K562 (cell line): ENCODE measurements around the gene CRYBG1. TPM values are rescaled to one million over a fixed set of nuclear protein-coding genes. Genes with fewer than 3 reads are reported as not detected.

Source experiments
- ATF7 ChIP-seq: fragments of 450-650 bp; IDR thresholded peaks from 2 replicates; pipeline ENCODE4 v1.7.1; 2014; ENCODE audit warnings: mild to moderate bottlenecking, moderate library complexity
- EGR1 ChIP-seq: fragments of 450-650 bp; conservative IDR thresholded peaks from 2 replicates; pipeline ENCODE4 v1.6.1; 2017; ENCODE audit warnings: mild to moderate bottlenecking
- EP300 ChIP-seq: IDR thresholded peaks from 2 replicates; pipeline ENCODE4 v1.6.1; 2012; ENCODE audit warnings: low read length, improper control_type of control experiment
- JUN ChIP-seq, 2 experiments: sonication (generic) in 1 of 2; formaldehyde crosslinking in 1 of 2; IDR thresholded peaks; 2 replicates each; pipeline versions ENCODE4 v1.6.1 to v1.8.0; 2012 to 2022; ENCODE audit warnings: borderline replicate concordance in 2 of 2, mild to moderate bottlenecking in 2 of 2, improper control_type of control experiment in 1 of 2, low read depth in 1 of 2, low read length in 1 of 2, missing genetic modification reagents in 1 of 2
- MTA1 ChIP-seq: fragments of 450-650 bp; IDR thresholded peaks from 2 replicates; pipeline ENCODE4 v1.6.1; 2017; ENCODE audit warnings: borderline replicate concordance
- NFIC ChIP-seq: fragments of 450-650 bp; IDR thresholded peaks from 2 replicates; pipeline ENCODE4 v1.6.1; 2017; ENCODE audit warnings: mild to moderate bottlenecking, inconsistent platforms
- TAF15 ChIP-seq: fragments of 200-400 bp; formaldehyde crosslinking; IDR thresholded peaks from 2 replicates; pipeline ENCODE4 v1.6.1; 2017; ENCODE audit warnings: mild to moderate bottlenecking, low read depth, low read length, moderate library complexity
- TCF7 ChIP-seq: sonication (generic); IDR thresholded peaks from 2 replicates; pipeline ENCODE4 v1.6.1; 2016; ENCODE audit warnings: antibody characterized with exemption, borderline replicate concordance
- TFAM ChIP-seq: fragments of 250-450 bp; sonication (Bioruptor Pico); conservative IDR thresholded peaks from 2 replicates; pipeline ENCODE4 v1.5.0; 2021; ENCODE audit warnings: mild to moderate bottlenecking, moderate library complexity
- XRCC3 ChIP-seq: fragments of 450-650 bp; IDR thresholded peaks from 2 replicates; pipeline ENCODE4 v1.6.1; 2017; ENCODE audit warnings: mild to moderate bottlenecking, moderate library complexity
- ZBED1 ChIP-seq: IDR thresholded peaks from 2 replicates; pipeline ENCODE4 v1.6.1; 2014
- ZC3H4 ChIP-seq: sonication (generic); formaldehyde crosslinking; IDR thresholded peaks from 2 replicates; pipeline ENCODE4 v1.9.0; 2021; ENCODE audit warnings: missing genetic modification reagents, borderline replicate concordance
- ZFP30 ChIP-seq: fragments of 250-450 bp; sonication (Bioruptor Pico); IDR thresholded peaks from 2 replicates; pipeline ENCODE4 v1.8.0; 2022; ENCODE audit warnings: moderate library complexity, mild to moderate bottlenecking, inconsistent platforms, borderline replicate concordance
- ZKSCAN1 ChIP-seq: fragments of 150-350 bp; IDR thresholded peaks from 2 replicates; pipeline ENCODE4 v1.6.1; 2016; ENCODE audit warnings: low read depth, low read length
- ZKSCAN3 ChIP-seq: fragments of 250-450 bp; sonication (Bioruptor Pico); IDR thresholded peaks from 2 replicates; pipeline ENCODE4 v1.4.0; 2020
- ZNF165 ChIP-seq: fragments of 250-450 bp; sonication (Bioruptor Pico); IDR thresholded peaks from 2 replicates; pipeline ENCODE4 v1.4.0; 2020; ENCODE audit warnings: borderline replicate concordance
- ZNF175 ChIP-seq: fragments of 200-800 bp; sonication (Bioruptor generic); IDR thresholded peaks from 2 replicates; pipeline ENCODE4 v1.6.1; 2016; ENCODE audit warnings: low read depth, mild to moderate bottlenecking, missing genetic modification characterization, missing compliant biosample characterization
- ZNF695 ChIP-seq: fragments of 450-650 bp; formaldehyde crosslinking; IDR thresholded peaks from 2 replicates; pipeline ENCODE4 v1.4.0; 2020; ENCODE audit warnings: mild to moderate bottlenecking, moderate library complexity
- polyA plus RNA-seq, 8 experiments: library from polyadenylated mRNA; depleted of rRNA in 4 of 8; stranded (reverse) in 5 of 8; unstranded in 3 of 8; fragments of >200 nt; fragmentation: Nextera tagmentation in 2 of 8; fragmentation: Illumina TruSeq in 1 of 8; extraction: Ambion mirVana in 2 of 8; extraction: Trizol in 1 of 8; gene quantifications; 2 replicates each; pipeline versions ENCODE4 v1.2.1 to v1.2.3, GENCODE V29; 2011 to 2014; ENCODE audit warnings: inconsistent platforms in 1 of 8, missing spikeins in 1 of 8
- total RNA-seq, 7 experiments: library from RNA; depleted of rRNA in 6 of 7; stranded (reverse); fragments of >200 nt in 6 of 7; fragmentation: Illumina TruSeq in 2 of 7; extraction: Trizol in 2 of 7; gene quantifications; 2 replicates each; pipeline versions ENCODE4 v1.2.1 to v1.2.3, GENCODE V29; 2011 to 2021; ENCODE audit warnings: low replicate concordance in 1 of 7
- TF ChIP-seq, protein P1 (sequence below): fragments of 450-650 bp; formaldehyde crosslinking; IDR thresholded peaks from 2 replicates; pipeline ENCODE4 v1.4.0; 2020; ENCODE audit warnings: mild to moderate bottlenecking, mixed read lengths
- TF ChIP-seq, protein P2 (sequence below): fragments of 450-650 bp; IDR thresholded peaks from 2 replicates; pipeline ENCODE4 v1.6.1; 2017; ENCODE audit warnings: mild to moderate bottlenecking, moderate library complexity
- TF ChIP-seq, protein P3 (sequence below): fragments of 250-450 bp; sonication (Bioruptor Pico); IDR thresholded peaks from 2 replicates; pipeline ENCODE4 v1.5.0; 2021
- TF ChIP-seq, protein P4 (sequence below): IDR thresholded peaks from 3 replicates; pipeline ENCODE4 v1.6.1; 2011; ENCODE audit warnings: borderline replicate concordance, mild to moderate bottlenecking; ENCODE audit not compliant: insufficient read length, insufficient read depth
- TF ChIP-seq, protein P5 (sequence below): sonication (generic); formaldehyde crosslinking; IDR thresholded peaks from 2 replicates; pipeline ENCODE4 v1.9.0; 2022; ENCODE audit warnings: mild to moderate bottlenecking, missing genetic modification reagents

The CRYBG1 gene
- total and polyA plus RNA-seq, 9 of the 15 experiments (the other 6 are each of a cell fraction or from before 2014, with no cell fraction given): 0.07 to 0.47 (median 0.11) TPM

DNA sequence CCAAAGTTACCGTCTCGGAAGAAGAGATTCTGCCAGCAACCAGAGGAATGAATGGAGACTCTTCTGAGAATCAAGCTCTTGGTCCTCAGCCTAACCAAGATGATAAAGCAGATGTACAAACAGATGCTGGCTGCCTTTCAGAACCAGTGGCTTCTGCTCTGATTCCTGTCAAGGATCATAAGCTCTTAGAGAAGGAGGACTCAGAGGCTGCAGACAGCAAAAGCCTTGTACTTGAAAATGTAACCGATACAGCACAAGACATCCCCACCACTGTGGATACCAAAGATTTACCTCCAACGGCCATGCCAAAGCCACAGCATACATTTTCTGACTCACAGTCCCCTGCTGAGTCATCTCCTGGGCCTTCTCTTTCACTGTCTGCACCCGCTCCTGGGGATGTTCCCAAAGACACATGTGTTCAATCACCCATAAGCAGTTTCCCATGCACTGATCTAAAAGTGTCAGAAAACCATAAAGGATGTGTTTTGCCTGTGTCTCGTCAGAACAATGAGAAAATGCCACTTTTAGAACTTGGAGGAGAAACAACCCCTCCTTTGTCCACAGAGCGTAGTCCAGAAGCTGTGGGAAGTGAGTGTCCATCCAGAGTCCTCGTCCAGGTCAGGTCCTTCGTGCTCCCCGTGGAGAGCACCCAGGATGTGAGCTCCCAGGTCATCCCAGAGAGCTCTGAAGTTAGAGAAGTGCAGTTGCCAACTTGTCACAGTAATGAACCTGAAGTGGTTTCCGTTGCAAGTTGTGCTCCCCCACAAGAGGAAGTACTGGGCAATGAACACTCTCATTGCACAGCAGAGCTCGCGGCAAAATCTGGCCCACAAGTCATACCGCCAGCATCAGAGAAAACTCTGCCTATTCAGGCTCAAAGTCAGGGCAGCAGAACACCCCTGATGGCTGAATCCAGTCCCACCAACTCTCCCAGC, 159.2 kb downstream of the CRYBG1 start (continued):
- TF ChIP-seq ZKSCAN1: no peak
- no peak for TF ChIP-seq ZBED1
- peak; percentile 83 for TF ChIP-seq JUN (IDR thresholded peaks at IDR 0.05; ENCODE audit: borderline replicate concordance, low read depth, low read length)
- no peak for TF ChIP-seq JUN (CRISPR knock-in tag; IDR thresholded peaks at IDR 0.05; ENCODE audit: borderline replicate concordance)
- TF ChIP-seq, protein P1, sequence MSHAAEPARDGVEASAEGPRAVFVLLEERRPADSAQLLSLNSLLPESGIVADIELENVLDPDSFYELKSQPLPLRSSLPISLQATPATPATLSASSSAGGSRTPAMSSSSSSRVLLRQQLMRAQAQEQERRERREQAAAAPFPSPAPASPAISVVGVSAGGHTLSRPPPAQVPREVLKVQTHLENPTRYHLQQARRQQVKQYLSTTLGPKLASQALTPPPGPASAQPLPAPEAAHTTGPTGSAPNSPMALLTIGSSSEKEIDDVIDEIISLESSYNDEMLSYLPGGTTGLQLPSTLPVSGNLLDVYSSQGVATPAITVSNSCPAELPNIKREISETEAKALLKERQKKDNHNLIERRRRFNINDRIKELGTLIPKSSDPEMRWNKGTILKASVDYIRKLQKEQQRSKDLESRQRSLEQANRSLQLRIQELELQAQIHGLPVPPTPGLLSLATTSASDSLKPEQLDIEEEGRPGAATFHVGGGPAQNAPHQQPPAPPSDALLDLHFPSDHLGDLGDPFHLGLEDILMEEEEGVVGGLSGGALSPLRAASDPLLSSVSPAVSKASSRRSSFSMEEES (CRISPR knock-in tag): no peak
- TF ChIP-seq ZKSCAN3 (CRISPR knock-in tag): no peak
- TF ChIP-seq, protein P2, sequence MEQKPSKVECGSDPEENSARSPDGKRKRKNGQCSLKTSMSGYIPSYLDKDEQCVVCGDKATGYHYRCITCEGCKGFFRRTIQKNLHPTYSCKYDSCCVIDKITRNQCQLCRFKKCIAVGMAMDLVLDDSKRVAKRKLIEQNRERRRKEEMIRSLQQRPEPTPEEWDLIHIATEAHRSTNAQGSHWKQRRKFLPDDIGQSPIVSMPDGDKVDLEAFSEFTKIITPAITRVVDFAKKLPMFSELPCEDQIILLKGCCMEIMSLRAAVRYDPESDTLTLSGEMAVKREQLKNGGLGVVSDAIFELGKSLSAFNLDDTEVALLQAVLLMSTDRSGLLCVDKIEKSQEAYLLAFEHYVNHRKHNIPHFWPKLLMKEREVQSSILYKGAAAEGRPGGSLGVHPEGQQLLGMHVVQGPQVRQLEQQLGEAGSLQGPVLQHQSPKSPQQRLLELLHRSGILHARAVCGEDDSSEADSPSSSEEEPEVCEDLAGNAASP: no peak
- 0 out of 2 replicates have a peak, but pooled peaks have one; percentile 16 for TF ChIP-seq ATF7
- no peak for TF ChIP-seq ZFP30
- TF ChIP-seq XRCC3: no peak
- TF ChIP-seq TCF7: no peak
- TF ChIP-seq, protein P3, sequence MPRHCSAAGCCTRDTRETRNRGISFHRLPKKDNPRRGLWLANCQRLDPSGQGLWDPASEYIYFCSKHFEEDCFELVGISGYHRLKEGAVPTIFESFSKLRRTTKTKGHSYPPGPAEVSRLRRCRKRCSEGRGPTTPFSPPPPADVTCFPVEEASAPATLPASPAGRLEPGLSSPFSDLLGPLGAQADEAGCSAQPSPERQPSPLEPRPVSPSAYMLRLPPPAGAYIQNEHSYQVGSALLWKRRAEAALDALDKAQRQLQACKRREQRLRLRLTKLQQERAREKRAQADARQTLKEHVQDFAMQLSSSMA (CRISPR knock-in tag): no peak
- peak; percentile 37 for TF ChIP-seq NFIC
- TF ChIP-seq ZNF165 (CRISPR knock-in tag): 0 out of 2 replicates have a peak, but pooled peaks have one; percentile 37
- TF ChIP-seq TFAM (CRISPR knock-in tag): no peak
- no peak for TF ChIP-seq ZNF175 (CRISPR knock-in tag)
- no peak for TF ChIP-seq TAF15
- peak; percentile 30 for TF ChIP-seq EGR1
- TF ChIP-seq, protein P4, sequence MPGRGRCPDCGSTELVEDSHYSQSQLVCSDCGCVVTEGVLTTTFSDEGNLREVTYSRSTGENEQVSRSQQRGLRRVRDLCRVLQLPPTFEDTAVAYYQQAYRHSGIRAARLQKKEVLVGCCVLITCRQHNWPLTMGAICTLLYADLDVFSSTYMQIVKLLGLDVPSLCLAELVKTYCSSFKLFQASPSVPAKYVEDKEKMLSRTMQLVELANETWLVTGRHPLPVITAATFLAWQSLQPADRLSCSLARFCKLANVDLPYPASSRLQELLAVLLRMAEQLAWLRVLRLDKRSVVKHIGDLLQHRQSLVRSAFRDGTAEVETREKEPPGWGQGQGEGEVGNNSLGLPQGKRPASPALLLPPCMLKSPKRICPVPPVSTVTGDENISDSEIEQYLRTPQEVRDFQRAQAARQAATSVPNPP: no peak
- no peak for TF ChIP-seq MTA1
- no peak for TF ChIP-seq ZNF695
- TF ChIP-seq, protein P5, sequence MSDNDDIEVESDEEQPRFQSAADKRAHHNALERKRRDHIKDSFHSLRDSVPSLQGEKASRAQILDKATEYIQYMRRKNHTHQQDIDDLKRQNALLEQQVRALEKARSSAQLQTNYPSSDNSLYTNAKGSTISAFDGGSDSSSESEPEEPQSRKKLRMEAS (CRISPR knock-in tag): no peak
- TF ChIP-seq ZC3H4 (CRISPR knock-in tag): no peak
- TF ChIP-seq EP300: peak; percentile 57; the same call in 1 of the 2 replicates
